Measurements from ENCODE around the gene ALDH1A2.
"Not testable (repeated sequence)": the region's sequence is repeated elsewhere in the genome, so short reads cannot be mapped to it uniquely, and the experiment has no call there.

ALDH1A2 gene

DNA sequence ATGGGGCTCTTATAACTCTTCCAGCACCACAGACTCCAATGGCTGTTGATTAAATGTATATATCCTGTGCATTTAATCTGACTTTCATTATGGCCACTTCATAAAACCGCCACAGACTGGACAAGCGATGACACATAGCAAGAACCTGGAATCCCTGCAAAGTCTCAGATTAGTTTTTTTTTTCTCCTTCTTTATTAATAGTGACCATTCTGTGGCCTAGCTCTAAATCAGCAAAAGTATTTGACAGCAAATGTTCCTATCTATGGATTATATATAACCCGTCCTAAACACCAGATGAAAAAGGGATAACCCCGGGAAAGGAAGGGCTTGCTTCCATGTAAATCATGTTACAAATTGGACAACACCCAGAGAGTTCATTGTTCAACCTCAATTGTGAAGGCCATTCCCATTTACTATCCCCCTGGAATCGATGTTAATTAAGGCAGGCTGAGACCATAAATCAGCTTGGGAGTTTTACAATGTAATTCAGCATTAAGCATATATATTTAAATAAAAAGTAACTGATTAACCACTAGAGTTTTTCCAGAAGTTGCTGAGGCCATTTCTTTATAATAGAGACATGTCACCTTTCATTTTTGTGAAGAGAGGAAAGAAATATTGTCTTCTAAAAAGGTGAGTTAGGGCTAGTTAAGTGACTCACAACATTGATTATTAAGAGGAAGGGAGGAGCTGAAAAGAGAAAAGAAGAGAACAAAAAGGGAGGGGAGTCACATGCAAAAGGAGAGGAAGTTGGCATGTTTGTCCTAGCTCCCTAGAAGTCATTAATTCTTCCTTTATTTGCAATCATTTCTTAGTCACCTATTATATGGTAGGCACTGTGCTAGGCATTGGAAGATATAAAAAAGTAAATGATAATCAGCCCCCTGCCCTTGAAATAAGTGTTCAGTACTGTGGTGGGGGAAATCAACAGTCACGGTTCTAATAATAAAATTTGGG is 26.2 kb downstream of the ALDH1A2 start:
- DNase-seq = no peak

DNA sequence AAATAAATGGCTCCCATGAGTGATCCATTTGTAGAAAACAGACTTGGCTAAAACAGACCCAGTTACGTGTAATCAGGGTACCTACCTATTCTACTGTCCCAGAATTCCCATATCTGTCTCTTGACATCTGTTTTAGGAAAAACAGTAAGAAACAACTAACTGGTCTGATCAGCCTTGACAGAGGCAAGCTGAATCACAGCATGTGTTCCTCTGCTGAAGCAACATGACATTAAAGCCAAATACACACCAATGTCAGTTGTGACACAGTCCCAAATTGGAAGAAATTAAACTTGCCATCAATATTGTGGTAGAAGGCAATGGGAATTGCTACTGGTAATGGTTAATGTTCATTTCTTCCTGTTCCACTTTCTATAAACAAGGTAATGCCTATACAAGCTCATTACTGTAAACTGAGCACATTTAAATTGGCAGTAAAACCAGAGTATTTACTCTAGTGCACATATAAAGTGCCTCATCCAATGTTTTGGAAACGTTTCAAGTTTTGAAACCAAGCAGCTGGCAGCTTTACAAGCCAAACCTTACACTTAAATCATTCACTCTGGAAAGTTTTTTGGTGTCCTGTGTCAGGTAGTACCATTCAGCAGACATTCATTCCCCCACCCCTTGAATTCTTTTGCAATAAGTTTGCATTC is 27.0 kb downstream of the ALDH1A2 start:
- DNase-seq = no peak

DNA sequence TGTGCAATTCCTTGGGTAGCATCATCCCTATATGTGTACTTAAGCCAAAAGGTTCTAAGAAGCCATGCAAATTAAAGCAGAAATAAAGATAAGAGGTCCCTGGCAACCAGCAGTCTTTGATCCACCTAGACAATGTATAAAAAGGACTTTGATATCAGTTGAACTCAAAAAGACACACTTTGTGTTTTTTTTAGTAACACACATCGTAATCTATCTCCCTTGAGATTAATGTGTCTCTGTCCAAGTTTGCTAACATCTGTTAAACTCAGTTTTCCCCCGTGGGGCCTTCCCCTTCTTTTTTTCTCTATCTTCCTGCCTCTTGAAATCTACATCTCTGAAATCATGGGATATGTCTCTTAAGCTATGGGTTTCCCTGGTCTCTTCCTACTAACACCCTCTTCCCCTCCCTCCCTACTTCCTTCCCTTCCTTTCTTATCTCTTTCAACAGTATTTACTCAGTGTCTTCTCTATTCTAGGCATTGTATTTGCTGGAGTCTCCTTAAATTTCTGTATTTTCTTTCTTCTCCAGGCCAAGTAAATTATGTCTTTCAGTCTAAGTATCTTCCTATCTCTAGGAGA is 27.7 kb downstream of the ALDH1A2 start:
- DNase-seq = no peak

DNA sequence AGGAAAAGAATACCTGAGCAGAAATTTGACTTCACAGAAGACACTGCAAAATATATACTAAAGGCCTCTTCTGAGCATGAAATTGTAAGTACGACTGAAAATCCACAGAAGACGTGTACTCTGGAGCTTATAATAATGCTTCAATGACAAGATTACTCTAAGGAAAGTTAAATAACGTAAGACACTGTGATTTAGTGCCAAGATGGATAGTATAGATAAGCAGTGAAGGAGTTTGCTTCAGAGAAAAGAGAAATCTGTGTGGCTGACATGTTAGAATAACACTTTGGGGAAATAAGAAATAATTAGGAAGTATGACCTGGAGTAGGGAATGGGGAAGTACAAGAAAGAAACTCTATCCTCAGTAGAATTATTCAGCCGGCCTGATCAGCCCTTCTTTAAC is 28.9 kb downstream of the ALDH1A2 start:
- no peak for DNase-seq

DNA sequence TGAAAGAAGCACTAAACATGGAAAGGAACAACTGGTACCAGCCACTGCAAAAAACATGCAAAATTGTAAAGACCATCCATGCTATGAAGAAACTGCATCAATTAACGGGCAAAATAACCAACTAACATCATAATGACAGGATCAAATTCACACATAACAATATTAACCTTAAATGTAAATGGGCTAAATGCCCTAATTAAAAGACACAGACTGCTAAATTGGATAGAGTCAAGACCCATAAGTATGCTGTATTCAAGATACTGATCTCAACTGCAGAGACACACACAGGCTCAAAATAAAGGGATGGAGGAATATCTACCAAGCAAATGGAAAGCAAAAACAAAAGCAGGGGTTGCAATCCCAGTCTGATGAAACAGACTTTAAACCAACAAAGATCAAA is 37.1 kb downstream of the ALDH1A2 start:
- not testable (repeated sequence) for DNase-seq

DNA sequence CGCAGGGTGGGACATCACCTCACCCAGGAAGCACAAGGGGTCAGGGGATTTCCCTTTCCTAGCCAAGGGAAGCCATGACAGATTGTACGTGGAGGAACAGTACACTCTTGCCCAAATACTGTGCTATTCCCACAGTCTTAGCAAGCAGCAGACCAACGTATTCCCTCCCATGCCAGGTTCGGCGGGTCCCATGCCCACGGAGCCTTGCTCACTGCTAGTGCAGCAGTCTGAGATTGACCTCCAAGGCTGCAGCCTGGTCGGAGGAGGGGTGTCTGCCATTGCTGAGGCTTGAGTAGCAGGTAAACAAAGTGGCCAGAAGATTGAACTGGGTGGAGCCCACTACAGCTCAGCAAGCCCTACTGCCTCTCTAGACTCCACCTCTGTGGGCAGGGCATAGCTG is 39.0 kb downstream of the ALDH1A2 start:
- DNase-seq = no peak

DNA sequence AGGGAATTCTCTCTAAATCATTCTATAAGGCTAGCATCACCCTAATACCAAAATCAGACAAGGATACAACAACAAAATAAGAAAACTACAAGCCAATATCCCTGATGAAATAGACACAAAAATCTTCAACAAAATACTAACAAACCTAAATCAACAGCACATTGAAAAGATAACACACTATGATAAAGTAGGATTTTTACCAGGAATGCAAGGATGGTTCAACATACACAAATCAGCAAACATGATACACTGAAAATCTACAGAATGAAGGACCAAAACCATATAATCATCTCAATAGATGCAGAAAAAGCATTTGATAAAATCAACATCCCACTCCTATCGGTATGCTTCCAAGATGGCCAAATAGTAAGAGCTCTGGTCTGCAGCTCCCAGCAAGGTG is 39.5 kb downstream of the ALDH1A2 start:
- no peak for DNase-seq

DNA sequence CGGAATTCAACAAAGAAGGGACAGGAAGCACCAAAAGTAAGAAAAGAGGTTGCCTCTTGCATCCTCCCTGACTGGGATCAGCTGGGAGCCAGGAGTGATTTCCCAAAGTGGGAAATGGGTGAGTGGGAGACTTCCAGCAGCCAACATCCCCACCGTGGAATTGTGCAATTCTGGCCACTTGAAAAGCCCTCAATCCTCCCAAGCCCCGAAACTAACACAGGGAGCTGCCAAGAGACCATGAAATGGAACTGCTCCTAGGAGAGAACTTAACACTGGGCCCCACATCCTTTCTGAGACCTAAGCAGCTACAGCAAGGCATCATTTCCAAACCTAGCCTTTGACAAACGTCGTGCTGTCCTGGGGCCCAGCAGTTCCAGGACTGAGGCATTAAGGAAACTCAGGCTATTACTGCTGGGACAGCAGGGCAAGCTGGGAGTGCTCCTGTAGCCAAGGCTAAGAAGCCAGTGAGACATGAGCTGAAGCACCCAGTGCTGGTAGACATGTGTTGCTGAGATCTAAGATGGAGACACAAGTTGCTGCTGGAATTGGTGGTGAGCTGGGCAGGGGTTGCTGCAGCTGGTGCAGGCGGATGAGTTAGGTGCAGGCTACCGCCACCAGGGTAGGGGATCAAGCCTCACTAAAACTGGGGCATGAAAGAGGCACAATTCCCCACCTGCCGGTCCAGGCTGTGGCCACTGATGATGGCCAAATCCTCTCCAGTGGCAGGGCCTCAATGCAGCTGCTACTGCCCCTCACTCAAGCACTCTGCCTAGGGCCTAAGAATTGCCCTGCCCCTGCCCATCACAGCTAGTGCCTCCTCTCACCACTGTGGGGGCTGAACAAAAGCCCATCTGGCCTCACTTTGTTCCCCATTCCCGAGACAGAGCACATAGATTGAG is 43.9 kb downstream of the ALDH1A2 start:
- no peak for DNase-seq

DNA sequence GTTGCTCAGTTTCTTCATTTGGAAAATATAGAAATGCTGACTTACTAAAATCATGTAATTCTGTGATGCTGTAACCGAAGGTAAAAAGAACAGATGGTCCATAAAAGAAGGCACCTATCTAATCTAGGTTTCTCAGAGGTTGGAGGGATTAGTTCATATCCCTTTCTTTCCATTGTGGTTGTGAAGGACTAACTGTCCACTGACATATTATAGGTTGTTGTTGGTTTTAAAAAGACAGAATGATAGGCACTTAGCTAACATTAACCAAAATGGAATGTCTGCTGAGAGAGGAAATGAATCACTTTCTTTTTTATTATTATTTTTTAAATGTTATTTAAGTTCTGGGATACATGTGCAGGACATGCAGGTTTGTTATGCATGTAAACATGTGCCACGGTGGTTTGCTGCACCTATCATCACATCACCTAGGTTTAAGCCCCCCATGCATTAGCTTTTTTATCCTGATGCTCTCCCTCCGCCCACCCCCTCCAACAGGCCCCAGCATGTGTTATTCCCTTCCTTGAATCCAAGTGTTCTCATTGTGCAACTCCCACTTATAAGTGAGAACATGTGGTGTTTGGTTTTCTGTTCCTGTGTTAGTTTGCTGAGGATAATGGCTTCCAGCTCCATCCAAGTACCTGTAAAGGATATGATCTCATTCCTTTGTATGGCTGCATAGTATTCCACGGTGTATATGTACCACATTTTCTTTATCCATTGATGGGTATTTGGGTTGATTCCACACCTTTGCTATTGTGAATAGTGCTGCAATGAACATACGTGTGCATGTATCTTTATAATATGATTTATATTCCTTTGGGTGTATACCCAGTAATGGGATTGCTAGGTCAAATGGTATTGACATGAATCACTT is 45.8 kb downstream of the ALDH1A2 start:
- DNase-seq = no peak

DNA sequence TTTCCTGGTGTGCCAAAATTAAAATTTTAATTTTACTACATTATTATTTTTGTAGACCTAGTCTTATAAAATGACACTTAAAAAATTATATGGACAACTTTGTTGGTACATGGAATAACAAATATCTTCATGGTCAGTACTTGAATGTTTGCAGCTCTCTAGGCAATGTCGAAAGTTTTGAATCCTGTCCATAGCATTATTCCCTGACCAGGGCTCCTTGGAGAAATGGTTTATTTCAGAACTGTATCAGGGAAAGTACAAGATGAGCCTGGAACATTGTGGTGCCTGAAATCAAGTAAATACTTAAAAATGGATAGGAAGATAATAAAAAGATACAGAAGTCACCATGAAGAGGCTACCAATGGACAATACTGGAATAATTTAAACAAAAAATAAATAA is 47.6 kb downstream of the ALDH1A2 start:
- no peak for DNase-seq

DNA sequence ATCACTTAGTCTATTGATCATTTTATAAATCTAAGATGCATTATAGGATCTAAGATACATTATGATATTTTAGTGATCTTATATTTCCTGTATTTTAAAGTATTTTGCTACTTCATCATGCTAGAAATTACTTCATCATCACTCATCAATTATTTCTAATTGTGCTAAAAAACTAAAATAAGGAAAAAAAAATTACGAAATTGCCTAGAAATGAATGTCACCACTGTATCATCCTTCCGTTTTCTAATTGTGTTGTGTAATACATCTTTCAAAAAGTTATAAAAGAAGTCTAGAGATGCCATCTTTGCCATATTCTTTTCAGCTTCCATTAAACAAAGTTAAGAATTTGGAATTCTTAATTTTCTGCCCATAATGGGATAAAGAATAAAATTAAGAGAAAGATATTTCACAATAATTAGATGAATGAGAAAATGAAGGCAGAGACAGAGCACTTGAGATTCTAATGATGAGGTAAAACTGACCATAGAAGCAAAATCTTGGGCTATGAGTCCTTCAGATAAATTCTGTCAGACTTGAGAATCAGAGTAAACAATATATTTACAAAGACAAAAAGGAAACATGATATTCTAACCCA is 48.8 kb downstream of the ALDH1A2 start:
- no peak for DNase-seq

DNA sequence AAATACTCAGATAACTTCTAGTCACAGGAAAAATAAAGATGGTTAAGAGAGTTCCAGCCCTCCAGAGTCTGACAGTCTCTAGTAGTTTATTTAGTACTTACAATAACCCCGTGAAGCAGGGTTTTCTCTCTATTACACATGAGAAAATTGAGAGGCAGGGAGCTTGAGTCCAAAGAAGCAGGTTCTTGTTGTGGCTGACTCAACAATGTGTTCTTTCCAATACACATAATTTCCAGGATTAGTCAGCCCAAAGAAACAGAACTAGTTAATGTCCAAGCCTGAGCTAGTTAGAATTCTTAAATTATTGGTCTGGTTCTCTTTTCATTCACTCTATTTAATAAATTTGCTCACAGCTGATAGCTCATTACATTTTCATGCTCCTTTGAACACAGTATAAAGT is 49.9 kb downstream of the ALDH1A2 start:
- no peak for DNase-seq

DNA sequence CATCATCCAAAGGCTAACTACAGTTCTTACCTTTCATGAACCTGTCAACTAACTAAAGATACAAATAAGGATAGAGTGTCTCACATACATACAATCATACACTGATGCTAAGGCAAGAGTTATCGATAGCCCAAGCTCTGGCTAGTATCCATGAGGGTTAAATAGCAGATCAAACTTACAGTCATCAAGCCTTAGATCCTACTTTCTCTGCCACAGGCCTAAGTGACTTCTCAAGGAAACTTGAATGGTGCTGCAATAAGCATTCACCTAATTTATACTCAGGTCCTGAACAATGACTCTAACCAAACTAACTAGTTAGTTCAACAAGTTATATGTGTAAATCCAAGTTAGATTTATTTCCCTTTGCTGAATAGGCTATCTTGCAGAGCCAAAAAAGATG is 51.0 kb downstream of the ALDH1A2 start:
- no peak for DNase-seq

GRCh38 chr15:58014040-58014439 is 51.5 kb downstream of the ALDH1A2 start:
- no peak for DNase-seq

GRCh38 chr15:58010983-58011382 is 54.5 kb downstream of the ALDH1A2 start:
- DNase-seq = no peak

- DNase-seq = no peak
These were observed 61.7 kb downstream of the ALDH1A2 start for GRCh38 chr15:58003810-58004209.

DNA sequence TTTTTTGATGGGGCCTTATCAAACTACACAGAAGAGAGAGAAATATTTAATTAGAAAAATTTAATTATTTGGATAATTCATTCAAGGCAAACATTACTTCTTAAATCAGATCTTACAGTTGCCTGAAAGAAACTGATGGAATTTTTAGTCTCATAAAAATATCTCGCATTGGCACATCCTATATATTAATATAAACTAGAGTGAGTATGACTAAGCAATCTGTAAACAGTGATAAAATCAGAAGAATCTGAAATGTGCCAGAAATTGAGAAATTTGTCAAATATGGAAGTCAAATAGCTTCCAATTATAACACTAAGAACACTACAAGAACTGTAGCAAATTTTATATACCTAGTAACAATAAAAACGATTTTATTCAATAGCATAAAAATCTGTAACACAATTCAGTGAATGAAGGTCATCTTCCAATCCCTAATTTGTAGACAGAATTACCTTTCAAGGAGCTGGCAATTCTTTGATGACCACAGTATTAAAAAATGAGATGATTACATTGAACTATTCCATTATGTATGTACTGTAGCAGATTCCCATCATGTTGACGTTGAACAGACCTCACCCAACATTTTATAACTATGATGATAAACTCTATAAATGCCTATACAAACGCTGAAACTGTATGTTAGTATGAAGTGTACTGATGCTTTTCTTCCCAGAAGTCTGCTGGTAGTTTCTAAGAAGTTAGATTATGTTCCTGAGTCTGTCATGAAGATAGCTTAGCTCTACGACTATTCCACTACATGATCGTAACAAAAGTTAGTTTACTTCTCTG is 63.0 kb downstream of the ALDH1A2 start:
- DNase-seq = no peak

DNA sequence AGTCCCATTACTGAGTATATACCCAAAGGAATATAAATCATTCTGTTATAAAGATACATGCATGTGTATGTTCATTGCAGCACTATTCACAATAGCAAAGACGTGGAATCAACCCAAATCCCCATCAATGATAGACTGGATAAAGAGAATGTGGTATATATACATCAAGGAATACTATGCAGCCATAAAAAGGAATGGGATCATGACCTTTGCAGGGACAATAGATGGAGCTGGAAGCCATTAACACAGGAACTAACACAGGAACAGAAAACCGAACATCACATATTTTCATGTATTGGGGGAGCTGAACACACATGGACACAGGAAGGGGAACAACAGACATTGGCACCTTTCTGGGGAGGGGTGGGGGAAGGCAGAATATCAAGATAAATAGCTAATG is 65.8 kb downstream of the ALDH1A2 start:
- DNase-seq = not testable (repeated sequence)

DNA sequence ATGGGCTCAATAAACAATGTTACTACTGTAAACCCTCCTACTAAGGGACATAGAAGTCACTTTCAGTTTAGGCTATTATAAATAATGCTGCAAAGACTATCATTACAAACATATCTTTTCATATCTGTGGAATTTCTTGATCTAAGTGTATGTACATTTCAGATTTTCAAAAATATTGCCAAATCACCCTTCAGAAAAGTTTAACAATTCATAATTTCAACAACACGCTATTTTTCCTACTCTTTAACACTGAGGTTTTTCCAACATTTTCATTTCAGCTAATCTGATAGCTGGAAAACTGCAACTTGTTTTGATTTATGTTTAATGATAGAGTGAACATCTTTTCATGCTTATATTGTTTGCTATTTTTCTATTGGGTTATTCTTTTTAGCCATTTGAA is 69.0 kb downstream of the ALDH1A2 start:
- DNase-seq = no peak

DNA sequence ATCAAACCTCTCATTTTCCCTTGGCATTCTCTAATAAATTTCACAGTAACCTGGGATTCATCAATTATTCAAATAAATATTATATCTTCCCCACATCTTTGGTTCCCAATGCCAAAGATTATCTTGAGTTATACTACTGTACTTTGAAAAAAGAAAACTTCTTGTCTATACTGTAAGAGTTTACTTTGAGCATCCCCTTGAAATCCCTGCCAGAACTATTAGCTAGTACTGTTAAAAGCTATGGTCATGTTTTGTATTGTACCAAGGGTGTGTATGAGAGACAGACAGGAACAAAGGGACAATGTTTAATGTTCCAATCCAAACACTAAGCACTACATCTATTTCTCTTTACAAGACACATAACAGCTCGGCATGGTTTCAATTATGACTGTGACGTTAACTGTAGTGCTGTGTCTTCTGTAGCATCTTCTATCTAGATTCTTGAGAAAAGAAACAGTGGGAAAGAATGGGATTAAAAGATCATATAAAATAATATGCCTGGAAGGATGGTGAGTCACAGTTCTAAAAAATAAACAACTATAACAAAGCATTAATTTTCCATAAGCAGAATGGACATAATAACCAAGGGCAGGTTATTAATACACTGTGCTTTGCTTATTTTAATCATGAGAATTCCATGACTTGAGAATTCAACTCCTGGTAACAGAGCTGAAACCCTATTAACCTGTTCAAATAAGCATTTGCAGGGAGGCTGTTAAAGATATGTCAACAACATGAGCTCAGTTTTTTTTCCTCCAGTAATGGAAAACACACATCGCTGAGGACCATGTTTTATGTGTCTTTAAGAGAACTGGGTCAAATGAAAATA is 71.1 kb downstream of the ALDH1A2 start:
- DNase-seq = no peak
